ENCODE results near the gene CSMD2. TPM values are rescaled to one million over a fixed set of nuclear protein-coding genes. Genes with fewer than 3 reads are reported as not detected.

Gene CSMD2
- total and polyA plus RNA-seq, 2 of the 8 experiments (the other 6 are each of a cell fraction or from before 2014, with no cell fraction given) = 7.0 to 14.7 TPM

DNA sequence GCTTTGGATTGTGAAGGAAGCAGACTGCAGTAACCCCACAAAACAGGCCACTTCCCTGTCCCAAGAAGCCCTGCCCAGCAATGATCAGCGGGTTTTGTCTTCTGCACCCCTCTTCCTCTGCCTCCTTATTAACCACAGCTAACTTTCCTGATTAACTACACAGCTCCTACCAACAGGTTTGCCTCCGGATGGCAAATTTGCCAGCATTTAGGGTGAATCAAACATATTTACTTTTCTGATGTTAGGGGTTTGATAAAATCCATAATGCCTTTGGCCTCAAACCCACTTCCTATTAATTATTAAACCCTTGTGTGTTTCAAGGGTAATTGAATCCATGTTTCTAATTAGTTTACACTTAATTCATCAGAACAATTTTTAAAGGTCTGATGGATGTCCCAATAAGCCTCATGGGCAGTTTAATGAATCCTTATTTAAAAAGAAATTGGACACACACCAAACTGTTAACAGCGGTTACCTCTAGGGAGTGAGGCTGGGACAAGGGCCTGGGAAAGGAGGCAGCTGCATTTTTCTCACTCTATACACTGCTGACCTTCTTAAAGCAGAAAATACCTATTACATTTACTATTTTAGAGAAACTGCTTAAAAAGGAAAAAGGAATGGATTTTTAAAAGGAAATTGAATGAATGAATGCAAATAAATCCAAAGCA, 91.9 kb downstream of the CSMD2 start:
- DNase-seq (ENCODE audit: low read depth in 1 of 2, low spot score in 2 of 2) (no peak), FAIRE-seq (no peak)
- H2BK12ac ChIP-seq (ENCODE audit: low read depth, low read length) = no peak overlapping the region
- H3K18ac ChIP-seq (ENCODE audit: extremely low read depth, low read length) = no peak overlapping the region
- no peaks in the 10 kb centered on the region for H3K23me2 ChIP-seq (ENCODE audit: low read depth, low read length)
- peaks cover 0 to 22% (median under 1%) of the 10 kb centered on the region in 4 experiments; a peak in 3 of 7 replicates for H3K4me1 ChIP-seq (replicated peaks in 1 of 4; ENCODE audit: control insufficient read depth in 3 of 4, insufficient read depth in 4 of 4, low read length in 3 of 4)
- H2BK5ac ChIP-seq (ENCODE audit: low read depth, low read length) = 0 out of 2 replicates have a peak overlapping the region, but pooled peaks have one; percentile 5
- H3K27me3 ChIP-seq (replicated peaks in 1 of 4; ENCODE audit: control insufficient read depth in 3 of 4, extremely low read depth in 1 of 4, insufficient read depth in 3 of 4, low read length in 3 of 4) = no peaks in the 10 kb centered on the region
- peaks cover 0 to 10% (median 0%) of the 10 kb centered on the region in 4 experiments; a peak in 1 of 8 replicates for H3K36me3 ChIP-seq (ENCODE audit: control insufficient read depth in 2 of 4, insufficient read depth in 4 of 4, low read length in 3 of 4)
- H3K56ac ChIP-seq (replicated peaks; ENCODE audit: insufficient read length, low read depth, low read length) = no peak overlapping the region
- peaks cover 4 to 23% of the 10 kb centered on the region in 2 experiments; a peak in 2 of 4 replicates for H3K79me2 ChIP-seq (ENCODE audit: control insufficient read depth in 1 of 2, insufficient read depth in 2 of 2, low read length in 2 of 2)
- H3K9me3 ChIP-seq (ENCODE audit: insufficient read depth in 2 of 2, low read depth in 1 of 2, low read length in 1 of 2) = peaks cover 11 to 13% of the 10 kb centered on the region in 2 experiments
- H4K91ac ChIP-seq (replicated peaks; ENCODE audit: insufficient read length, low read length) = no peak overlapping the region
- peak overlapping the region in 1 of 4 experiments; percentile 25; a peak in 2 of 7 replicates for H3K9ac ChIP-seq (replicated peaks in 1 of 4; ENCODE audit: extremely low read depth in 1 of 4, low read depth in 3 of 4, low read length in 3 of 4)
- H3K23ac ChIP-seq (ENCODE audit: insufficient read length) = no peak overlapping the region
- no peak overlapping the region for H2AFZ ChIP-seq (ENCODE audit: low read length)
- ChIA-PET POLR2A (ENCODE audit: partially characterized antibody) (no interaction called here), CTCF (ENCODE audit: partially characterized antibody) (no interaction called here)
- H4K20me1 ChIP-seq (replicated peaks in 1 of 2; ENCODE audit: control insufficient read depth in 1 of 2, insufficient read depth in 2 of 2, low read length in 2 of 2) = peaks cover 1 to 3% of the 10 kb centered on the region in 2 experiments
- H2BK20ac ChIP-seq (ENCODE audit: low read length) = no peak overlapping the region
- H2BK15ac ChIP-seq (ENCODE audit: low read length) = no peak overlapping the region
- no peak overlapping the region for H3K4me3 ChIP-seq (ENCODE audit: extremely low read depth in 1 of 4, insufficient read depth in 2 of 4, low read depth in 3 of 4, low read length in 4 of 4)
- no peak overlapping the region for H3K4me2 ChIP-seq (ENCODE audit: insufficient read depth in 1 of 2, low read depth in 2 of 2, low read length in 2 of 2)
- no peak overlapping the region for H3K14ac ChIP-seq (ENCODE audit: insufficient read length)
- peaks cover 10% of the 10 kb centered on the region; the same call in 1 of the 2 replicates for H3K79me1 ChIP-seq (ENCODE audit: low read depth, low read length)
- H2AK5ac ChIP-seq (ENCODE audit: low read depth, low read length) = no peak overlapping the region
- no peak overlapping the region for H3K27ac ChIP-seq (ENCODE audit: low read depth, low read length)
- no peak overlapping the region for H4K5ac ChIP-seq (ENCODE audit: insufficient read length, low read depth, low read length)
- 72% methylated on average over 3 of the region's 3 CpGs; no CpG with 5 or more reads in 1 of the 2 experiments for WGBS, 2 experiments (ENCODE audit: extremely low coverage in 1 of 2, insufficient coverage in 1 of 2, insufficient read length in 1 of 2, insufficient replicate concordance in 2 of 2, low coverage in 1 of 2, low lambda C conversion rate in 2 of 2, missing lambda C conversion rate in 1 of 2)
- no peak overlapping the region for H2BK120ac ChIP-seq (replicated peaks; ENCODE audit: low read depth, low read length)
- no peak overlapping the region for H3K4ac ChIP-seq (replicated peaks; ENCODE audit: insufficient read length, low read depth, low read length)
- H4K8ac ChIP-seq (ENCODE audit: extremely low read depth, insufficient read depth, low read length) = no peak overlapping the region
- TF ChIP-seq MAFK (IDR thresholded peaks at IDR 0.05; ENCODE audit: low read depth, low read length) (no peak), SUZ12 (IDR thresholded peaks at IDR 0.05; ENCODE audit: low read length) (no peak)
